Measurements from ENCODE around the gene CEACAM19. TPM values are rescaled to one million over a fixed set of nuclear protein-coding genes. Genes with fewer than 3 reads are reported as not detected.
"Not testable (repeated sequence)": the region's sequence is repeated elsewhere in the genome, so short reads cannot be mapped to it uniquely, and the experiment has no call there.

The CEACAM19 gene
- total and polyA plus RNA-seq, 11 donors = 1.9 to 12.8 (median 5.1) TPM

- Histone ChIP-seq H3K36me3 (peaks cover 0 to 54% (median 47%) of the 10 kb centered on the region in 9 donors), H3K27me3 (no peaks in the 10 kb centered on the region), H3K4me3 (no peak overlapping the region), H3K4me1 (peaks cover 0 to 4% (median 0%) of the 10 kb centered on the region in 12 donors), H3K27ac (no peak overlapping the region), H3K9me3 (no peaks in the 10 kb centered on the region)
- DNase-seq = no peak
- intact Hi-C loops (cut with DNase I) = no loop called here
- WGBS, 4 donors = 96 to 98% (median 98%) methylated on average over 5 of the region's 5 CpGs
- no peak for TF ChIP-seq POLR2A (IDR thresholded peaks at IDR 0.05)
- no peak for TF ChIP-seq CTCF (IDR thresholded peaks at IDR 0.05)
- no peak for ATAC-seq
These were observed 7.3 kb upstream of the CEACAM19 start for GRCh38 chr19:44663996-44664395.

GRCh38 chr19:44664976-44665375 lies 6.3 kb upstream of the CEACAM19 start:
- intact Hi-C loops (cut with DNase I) = no loop called here
- DNase-seq (no peak), ATAC-seq (no peak)
- 92 to 95% (median 94%) methylated on average over 10 of the region's 10 CpGs for WGBS, 4 donors
- H3K4me3 ChIP-seq = no peak overlapping the region
- no peak overlapping the region for H3K27ac ChIP-seq
- no peak for TF ChIP-seq POLR2A (IDR thresholded peaks at IDR 0.05)
- TF ChIP-seq CTCF (IDR thresholded peaks at IDR 0.05) = no peak
- H3K36me3 ChIP-seq = peaks cover 0 to 44% (median 37%) of the 10 kb centered on the region in 9 donors
- H3K9me3 ChIP-seq = no peaks in the 10 kb centered on the region
- peaks cover 0 to 4% (median 0%) of the 10 kb centered on the region in 12 donors for H3K4me1 ChIP-seq
- H3K27me3 ChIP-seq = no peaks in the 10 kb centered on the region

- 74 to 81% (median 75%) methylated on average over 7 of the region's 7 CpGs for WGBS, 4 donors
- Histone ChIP-seq H3K27ac (no peak overlapping the region), H3K9me3 (no peaks in the 10 kb centered on the region), H3K4me1 (peaks cover 0 to 4% (median 0%) of the 10 kb centered on the region in 12 donors), H3K36me3 (peaks cover 0 to 25% (median 17%) of the 10 kb centered on the region in 9 donors), H3K27me3 (no peaks in the 10 kb centered on the region), H3K4me3 (no peak overlapping the region)
- ATAC-seq = peak in 1 of 4 donors; percentile 24
- intact Hi-C loops (cut with DNase I) = no loop called here
- no peak for DNase-seq
- TF ChIP-seq CTCF (IDR thresholded peaks at IDR 0.05) = no peak
- no peak for TF ChIP-seq POLR2A (IDR thresholded peaks at IDR 0.05)
These were observed 4.3 kb upstream of the CEACAM19 start for GRCh38 chr19:44666852-44667556.

GRCh38 chr19:44668985-44669764 lies 2.1 kb upstream of the CEACAM19 start:
- Histone ChIP-seq H3K9me3 (no peaks in the 10 kb centered on the region), H3K4me1 (no peaks in the 10 kb centered on the region), H3K36me3 (peaks cover 0 to 5% (median 0%) of the 10 kb centered on the region in 9 donors), H3K4me3 (no peak overlapping the region), H3K27ac (no peak overlapping the region), H3K27me3 (no peaks in the 10 kb centered on the region)
- intact Hi-C loops (cut with DNase I) = no loop called here
- TF ChIP-seq POLR2A (IDR thresholded peaks at IDR 0.05) (no peak), CTCF (IDR thresholded peaks at IDR 0.05) (no peak)
- DNase-seq (no peak), ATAC-seq (peak in 1 of 4 donors; percentile 8)
- 92 to 96% (median 94%) methylated on average over 2 of the region's 2 CpGs for WGBS, 4 donors

GRCh38 chr19:44670027-44670426 lies 1.3 kb upstream of the CEACAM19 start:
- H3K4me1 ChIP-seq; DNase-seq; H3K4me3 ChIP-seq; H3K36me3 ChIP-seq; intact Hi-C loops (cut with DNase I); H3K9me3 ChIP-seq; H3K27me3 ChIP-seq; ATAC-seq; H3K27ac ChIP-seq: not testable (repeated sequence)
- 74 to 99% (median 95%) methylated on average over 2 of the region's 2 CpGs for WGBS, 4 donors

All from heart left ventricle (tissue), 16 donors.